DND-41 (cell line): ENCODE results near the gene MBTPS1.

Experiments
- CTCF ChIP-seq: IDR thresholded peaks from 2 replicates; pipeline ENCODE4 v1.5.1; 2012; ENCODE audit warnings: borderline replicate concordance, low read length, moderate library complexity, mild to moderate bottlenecking; ENCODE audit not compliant: poor library complexity, severe bottlenecking; ENCODE audit errors: extremely low read depth
- EZH2 ChIP-seq: IDR thresholded peaks from 3 replicates; pipeline ENCODE4 v1.6.1; 2012; ENCODE audit warnings: borderline replicate concordance, low read depth, mild to moderate bottlenecking, moderate library complexity, low read length, inconsistent platforms; ENCODE audit not compliant: severe bottlenecking

- no peak for TF ChIP-seq CTCF
- no peak for TF ChIP-seq EZH2
These were observed 6.2 kb downstream of the MBTPS1 start for GRCh38 chr16:84110527-84110926.
